Activated CD4-positive, alpha-beta T cell treated with anti-CD3 and anti-CD28 coated beads, Interleukin-2, amount 10 ng/mL, durations not matched to agents 7 days and 5 days (primary cell): Measurements from ENCODE around the gene APBB2. TPM values are rescaled to one million over a fixed set of nuclear protein-coding genes. Genes with fewer than 3 reads are reported as not detected.

Experiments
- CTCF ChIA-PET: fragments of 350-600 bp; sonication (Branson Sonifier 250); formaldehyde crosslinking; loops from one replicate; lab custom pipeline; 2021; ENCODE audit warnings: antibody characterized with exemption; lab: Charles Lee
- POLR2A ChIA-PET: fragments of 350-600 bp; sonication (Branson Sonifier 250); formaldehyde crosslinking; loops from one replicate; lab custom pipeline; 2021; ENCODE audit warnings: antibody characterized with exemption; lab: Charles Lee
- DNase-seq: peaks from one replicate; pipeline ENCODE4 v3.0.0-alpha.2; 2020
- H3K27ac Mint-ChIP-seq: one replicate; pipeline ENCODE4 v1.8.0; 2021; ENCODE audit warnings: mild to moderate bottlenecking, moderate library complexity, mixed read lengths
- H3K27me3 Mint-ChIP-seq: one replicate; pipeline ENCODE4 v1.8.0; 2021; ENCODE audit warnings: mixed read lengths
- H3K36me3 Mint-ChIP-seq: one replicate; pipeline ENCODE4 v1.8.0; 2021; ENCODE audit warnings: low read depth, mixed read lengths
- H3K4me1 Mint-ChIP-seq: one replicate; pipeline ENCODE4 v1.8.0; 2021; ENCODE audit warnings: mixed read lengths
- H3K4me3 Mint-ChIP-seq: one replicate; pipeline ENCODE4 v1.8.0; 2021; ENCODE audit warnings: mild to moderate bottlenecking, moderate library complexity, mixed read lengths
- H3K9me3 Mint-ChIP-seq: one replicate; pipeline ENCODE4 v1.8.0; 2021; ENCODE audit warnings: mixed read lengths
- total RNA-seq, 2 experiments: library from RNA; stranded (reverse); gene quantifications; one replicate each; pipeline ENCODE4 v1.2.3, GENCODE V29; 2021

APBB2 gene
- total RNA-seq, 2 experiments from 2014 or later = 0.45 to 0.62 TPM

DNA sequence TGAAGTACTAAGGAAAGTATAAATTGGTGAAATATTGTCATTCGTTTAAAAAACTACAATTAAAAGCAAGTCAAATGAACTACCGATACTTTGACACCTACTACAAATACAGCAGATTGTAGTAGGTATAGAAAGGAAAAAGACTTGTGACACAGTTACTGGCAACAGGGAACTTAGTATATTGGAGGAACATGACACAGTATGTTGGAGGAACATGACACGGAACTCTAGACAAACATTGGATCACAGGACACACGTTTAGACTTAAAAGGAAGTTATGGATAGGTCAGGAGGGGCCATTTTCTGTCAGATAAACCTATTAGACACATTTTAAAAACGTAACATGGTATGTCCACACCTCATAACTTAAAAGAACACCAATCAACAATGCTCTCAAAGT is 132.5 kb downstream of the APBB2 start:
- CTCF ChIA-PET = interaction anchor here (0.6 kb wide), 1 partner anchor 8 kb away, joined by 3 read pairs; no protein-coding TSS in a partner anchor
- Mint-ChIP-seq H3K36me3 (no peaks in the 10 kb centered on the region), H3K4me3 (no peak overlapping the region), H3K9me3 (peaks cover 4% of the 10 kb centered on the region), H3K27me3 (peaks cover 3% of the 10 kb centered on the region), H3K4me1 (no peaks in the 10 kb centered on the region), H3K27ac (no peak overlapping the region)
- no peak for DNase-seq
- POLR2A ChIA-PET = no interaction called here

DNA sequence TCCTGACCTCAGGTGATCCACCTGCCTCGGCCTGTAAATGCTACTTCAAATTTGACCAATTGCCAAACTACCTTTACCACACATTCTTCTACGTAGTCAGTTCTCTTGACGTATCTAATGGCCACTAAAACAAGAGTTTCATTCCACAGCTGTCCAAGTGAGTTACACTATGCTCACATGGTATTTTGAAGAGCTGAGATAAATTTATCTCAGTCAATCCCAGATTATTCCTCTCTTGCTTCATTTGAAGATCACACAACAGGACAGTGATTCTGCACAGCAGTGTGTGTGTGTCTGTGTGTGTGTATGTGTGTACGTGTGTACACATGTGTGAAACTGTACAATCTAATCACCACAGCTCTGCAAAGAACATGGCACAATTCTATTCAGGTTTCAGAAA is 133.4 kb downstream of the APBB2 start:
- POLR2A ChIA-PET = no interaction called here
- H3K27me3 Mint-ChIP-seq = peaks cover 1% of the 10 kb centered on the region

DNA sequence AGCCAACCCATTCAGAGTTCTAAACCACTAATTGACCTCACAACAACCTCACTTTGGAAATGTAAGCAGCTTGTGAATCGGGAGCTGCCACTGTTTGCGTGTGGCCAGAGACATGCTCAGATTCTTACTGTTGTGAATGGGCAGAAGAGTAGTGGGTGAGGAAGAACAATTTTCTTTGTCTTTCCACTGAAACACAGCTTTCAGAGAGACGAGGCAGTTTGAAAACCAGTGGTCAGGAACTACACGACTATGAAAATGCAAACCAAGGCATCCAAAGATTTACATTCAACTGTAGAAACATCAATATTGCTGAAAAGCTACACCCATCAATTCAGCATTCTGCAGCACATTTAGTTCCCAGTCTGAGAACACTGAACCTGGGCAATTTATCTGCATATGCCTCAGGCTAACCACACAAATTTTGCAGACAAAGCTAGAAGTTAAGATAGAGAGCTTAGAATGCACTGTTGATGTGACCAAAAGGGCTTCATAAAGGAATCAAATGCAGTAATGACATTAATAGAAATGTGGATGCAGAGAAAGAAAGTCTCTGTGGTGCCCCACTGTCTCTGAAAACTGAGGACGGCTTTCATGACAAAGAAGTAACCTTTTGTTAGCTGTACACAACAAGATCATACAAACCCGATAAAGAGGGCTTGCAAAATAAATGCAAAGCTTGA is 134.3 kb downstream of the APBB2 start:
- Mint-ChIP-seq H3K27me3 (no peaks in the 10 kb centered on the region), H3K4me3 (no peak overlapping the region), H3K4me1 (no peaks in the 10 kb centered on the region), H3K36me3 (no peaks in the 10 kb centered on the region), H3K9me3 (no peaks in the 10 kb centered on the region), H3K27ac (no peak overlapping the region)
- CTCF ChIA-PET = interaction anchor here (1.5 kb wide), 1 partner anchor 8 kb away, joined by 4 read pairs; no protein-coding TSS in a partner anchor
- POLR2A ChIA-PET = no interaction called here
- DNase-seq = no peak

More for the DNA sequence above, 133.4 kb downstream of the APBB2 start:
- Mint-ChIP-seq H3K4me3 (no peak overlapping the region), H3K36me3 (no peaks in the 10 kb centered on the region), H3K4me1 (no peaks in the 10 kb centered on the region), H3K27ac (no peak overlapping the region), H3K9me3 (no peaks in the 10 kb centered on the region)
- CTCF ChIA-PET = interaction anchor here (0.6 kb wide), 1 partner anchor 162 kb away, joined by 3 read pairs; no protein-coding TSS in a partner anchor
- no peak for DNase-seq

DNA sequence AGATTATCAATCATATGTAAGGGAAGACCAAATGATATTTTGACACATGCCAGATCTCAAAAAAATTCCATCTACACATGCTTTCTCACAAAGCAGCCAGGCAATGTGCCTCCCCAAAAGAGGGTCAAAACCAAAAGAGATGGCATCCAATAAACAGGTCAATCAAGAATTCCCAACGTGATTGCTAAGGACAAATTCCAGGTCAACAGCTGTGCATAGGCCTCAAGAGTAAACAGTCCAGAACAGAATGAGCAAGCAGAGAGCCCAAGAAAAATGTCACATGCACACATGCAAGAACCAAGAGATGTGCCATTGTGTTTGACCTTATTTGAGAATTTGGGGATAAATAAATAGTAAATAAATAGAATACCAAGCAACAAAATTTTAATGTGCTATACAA is 136.7 kb downstream of the APBB2 start:
- CTCF ChIA-PET = no interaction called here

DNA sequence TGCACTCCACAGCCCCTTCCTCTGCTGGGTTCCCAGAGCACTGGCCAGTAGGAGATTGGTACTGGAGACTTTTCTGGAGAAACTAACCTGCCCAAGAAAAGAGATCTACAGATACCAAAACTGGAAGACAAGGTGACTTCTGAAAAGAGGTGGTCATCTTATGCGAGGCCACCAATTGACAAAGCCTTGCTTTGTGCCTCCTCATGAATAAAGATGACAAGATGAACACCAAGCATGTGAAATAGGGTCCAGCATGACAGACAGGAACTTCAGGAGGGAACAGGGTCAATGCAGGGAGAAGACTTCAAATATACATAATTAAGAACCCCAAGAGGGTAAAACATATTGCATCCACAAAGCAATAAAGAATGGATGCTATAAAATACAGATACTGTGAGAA is 137.9 kb downstream of the APBB2 start:
- no peaks in the 10 kb centered on the region for H3K4me1 Mint-ChIP-seq
- no peaks in the 10 kb centered on the region for H3K36me3 Mint-ChIP-seq
- no peak for DNase-seq
- H3K27ac Mint-ChIP-seq = no peak overlapping the region
- no peaks in the 10 kb centered on the region for H3K9me3 Mint-ChIP-seq
- H3K27me3 Mint-ChIP-seq = peaks cover 3% of the 10 kb centered on the region
- no peak overlapping the region for H3K4me3 Mint-ChIP-seq
- CTCF ChIA-PET = no interaction called here
- POLR2A ChIA-PET = no interaction called here

More for the DNA sequence above, 136.7 kb downstream of the APBB2 start:
- Mint-ChIP-seq H3K4me3 (no peak overlapping the region), H3K4me1 (no peaks in the 10 kb centered on the region), H3K27me3 (no peaks in the 10 kb centered on the region), H3K9me3 (no peaks in the 10 kb centered on the region), H3K27ac (no peak overlapping the region), H3K36me3 (no peaks in the 10 kb centered on the region)
- POLR2A ChIA-PET = no interaction called here
- no peak for DNase-seq

DNA sequence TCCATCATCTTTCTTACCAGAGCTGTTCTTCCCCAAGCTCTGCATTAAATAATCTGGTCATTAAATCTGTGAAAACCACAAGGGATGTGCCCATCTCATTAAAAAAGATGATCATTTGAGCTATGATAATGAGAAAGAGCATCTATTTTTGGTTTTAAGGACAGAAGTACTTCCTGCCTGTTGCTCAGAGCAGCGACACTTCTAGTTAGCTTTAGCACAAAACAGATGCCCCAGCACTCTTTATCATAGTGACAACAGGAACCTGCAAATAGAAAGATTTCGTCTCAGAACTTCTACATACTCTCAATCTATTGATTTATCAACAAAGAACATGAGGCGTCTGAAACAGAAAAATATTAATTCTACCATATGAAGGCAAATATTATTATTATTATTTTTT is 140.1 kb downstream of the APBB2 start:
- H3K4me3 Mint-ChIP-seq = no peak overlapping the region
- H3K36me3 Mint-ChIP-seq = no peaks in the 10 kb centered on the region
- H3K27ac Mint-ChIP-seq = no peak overlapping the region
- no peaks in the 10 kb centered on the region for H3K9me3 Mint-ChIP-seq
- ChIA-PET POLR2A (no interaction called here), CTCF (interaction anchor here (0.6 kb wide), 1 partner anchor 8 kb away, joined by 3 read pairs; no protein-coding TSS in a partner anchor)
- no peaks in the 10 kb centered on the region for H3K4me1 Mint-ChIP-seq
- no peak for DNase-seq
- H3K27me3 Mint-ChIP-seq = peaks cover 3% of the 10 kb centered on the region

DNA sequence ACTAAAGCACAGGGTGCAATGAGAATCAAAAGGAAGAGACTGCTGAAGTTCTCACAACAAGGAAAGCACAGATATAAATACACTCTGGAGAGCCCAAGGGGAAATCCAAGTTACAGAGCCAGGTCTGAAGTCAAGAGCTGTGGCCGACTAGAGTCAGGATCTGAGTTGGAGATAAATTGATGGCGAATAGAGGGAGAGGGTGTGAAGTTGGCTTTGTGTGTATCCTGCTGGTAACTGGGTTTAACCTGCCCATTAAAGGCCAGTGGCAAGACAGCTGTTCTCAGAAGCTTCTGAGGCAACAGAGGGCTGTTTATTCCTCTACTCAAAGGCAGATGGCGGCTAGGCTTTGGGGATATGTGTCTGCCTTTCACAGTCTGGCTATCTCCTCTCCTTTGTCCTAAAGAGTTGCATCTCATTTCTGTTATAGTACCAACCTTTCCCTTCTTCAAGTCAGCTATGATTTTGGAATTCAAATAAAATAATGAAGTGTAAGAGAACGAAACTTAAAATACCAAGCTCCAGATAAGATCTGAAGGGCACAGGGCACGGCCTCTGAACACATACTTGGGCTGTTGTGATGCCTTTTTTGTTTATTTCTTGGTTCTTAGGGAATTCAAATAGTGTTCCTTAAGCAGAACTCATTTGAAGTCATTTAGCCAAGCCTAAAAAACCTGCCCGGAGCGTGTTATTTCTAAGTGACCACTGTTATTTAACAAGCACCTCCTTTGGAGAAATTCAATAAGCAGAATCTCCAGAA is 142.1 kb downstream of the APBB2 start:
- H3K4me3 Mint-ChIP-seq = no peak overlapping the region
- no peaks in the 10 kb centered on the region for H3K36me3 Mint-ChIP-seq
- POLR2A ChIA-PET = no interaction called here

DNA sequence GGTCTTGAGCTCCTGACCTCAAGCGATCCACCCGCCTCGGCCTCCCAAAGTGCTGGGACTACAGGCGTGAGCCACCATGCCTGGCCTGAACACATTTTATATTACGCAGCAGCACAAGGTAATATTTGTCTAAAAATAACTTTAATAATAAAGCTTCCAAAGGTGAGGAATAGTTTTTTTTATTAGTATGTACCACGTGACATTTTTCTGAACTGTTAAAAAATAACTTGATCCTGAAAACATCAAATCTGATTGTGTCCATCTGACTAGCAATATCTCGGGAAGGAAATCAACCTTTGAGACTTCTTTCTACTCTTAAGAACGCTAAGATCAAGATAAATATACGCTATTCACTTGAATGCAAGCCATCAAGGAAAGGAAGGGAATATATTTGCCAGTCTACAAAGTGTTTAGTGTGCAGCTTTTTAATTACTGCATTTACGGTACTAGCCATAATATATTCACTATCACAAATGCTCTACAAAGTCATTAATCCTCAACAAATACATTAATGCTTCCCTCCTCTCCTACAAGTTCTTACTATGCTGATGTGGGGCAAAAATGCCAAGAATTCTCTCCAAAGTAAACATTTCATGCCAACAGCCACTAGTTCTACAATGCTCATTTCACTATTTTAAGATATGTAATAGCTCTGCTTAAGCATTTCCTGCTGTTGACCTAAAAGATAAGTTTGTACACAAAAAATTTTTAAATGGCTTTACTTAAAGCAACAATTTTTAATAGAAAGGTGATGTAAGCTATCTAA is 143.6 kb downstream of the APBB2 start:
- ChIA-PET POLR2A (no interaction called here), CTCF (no interaction called here)
- no peaks in the 10 kb centered on the region for H3K36me3 Mint-ChIP-seq
- H3K27ac Mint-ChIP-seq = no peak overlapping the region
- no peaks in the 10 kb centered on the region for H3K4me1 Mint-ChIP-seq
- no peak overlapping the region for H3K4me3 Mint-ChIP-seq
- H3K9me3 Mint-ChIP-seq = no peaks in the 10 kb centered on the region
- DNase-seq = no peak
- peaks cover 3% of the 10 kb centered on the region for H3K27me3 Mint-ChIP-seq

More for the DNA sequence above, 142.1 kb downstream of the APBB2 start:
- Mint-ChIP-seq H3K9me3 (no peaks in the 10 kb centered on the region), H3K27me3 (peaks cover 3% of the 10 kb centered on the region), H3K4me1 (no peaks in the 10 kb centered on the region), H3K27ac (no peak overlapping the region)
- no peak for DNase-seq
- CTCF ChIA-PET = interaction anchor here (1.6 kb wide), 1 partner anchor 9 kb away, joined by 5 read pairs; no protein-coding TSS in a partner anchor

DNA sequence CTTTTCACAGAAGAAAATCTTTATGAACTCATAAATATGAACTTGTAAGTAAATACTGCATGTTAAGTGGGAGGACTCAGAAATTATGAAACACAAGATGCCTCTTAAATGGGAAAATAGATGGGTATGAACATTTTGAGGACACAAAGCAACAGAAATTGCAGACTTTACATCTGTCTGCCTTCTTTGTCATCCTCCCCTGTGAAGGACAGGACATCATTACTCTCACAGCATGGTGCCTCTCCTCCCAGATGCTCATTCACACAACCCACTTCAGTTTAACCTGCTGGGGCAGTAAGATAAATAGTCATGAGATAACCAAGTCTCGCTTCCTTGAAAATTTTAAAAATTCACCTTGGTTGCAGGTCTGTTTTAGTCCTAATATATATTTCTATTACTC is 144.5 kb downstream of the APBB2 start:
- ChIA-PET CTCF (no interaction called here), POLR2A (no interaction called here)
- H3K9me3 Mint-ChIP-seq = no peaks in the 10 kb centered on the region
- no peak overlapping the region for H3K27ac Mint-ChIP-seq
- no peak for DNase-seq
- H3K4me1 Mint-ChIP-seq = no peaks in the 10 kb centered on the region
- peaks cover 3% of the 10 kb centered on the region for H3K27me3 Mint-ChIP-seq
- no peak overlapping the region for H3K4me3 Mint-ChIP-seq
- H3K36me3 Mint-ChIP-seq = no peaks in the 10 kb centered on the region

DNA sequence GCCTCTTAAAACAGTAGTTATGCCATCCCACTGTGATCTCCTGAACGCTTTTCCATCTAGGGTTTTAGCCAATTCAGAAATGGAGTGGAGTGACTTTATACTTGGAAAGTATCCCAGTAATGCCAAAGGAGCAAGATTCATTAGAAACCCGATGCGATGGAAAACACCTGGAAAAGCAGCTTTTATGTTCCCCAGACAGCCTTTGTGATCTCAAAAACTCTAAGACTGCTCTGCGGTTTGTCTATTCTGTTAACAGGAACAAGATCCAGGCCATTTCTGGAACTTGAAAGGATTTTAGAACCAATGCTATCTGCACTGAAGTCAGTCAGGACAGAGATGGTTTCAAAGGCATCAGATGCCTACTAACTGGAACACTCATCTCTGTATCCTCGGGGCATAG is 145.1 kb downstream of the APBB2 start:
- Mint-ChIP-seq H3K36me3 (no peaks in the 10 kb centered on the region), H3K9me3 (no peaks in the 10 kb centered on the region), H3K4me3 (no peak overlapping the region), H3K27ac (no peak overlapping the region), H3K4me1 (no peaks in the 10 kb centered on the region), H3K27me3 (peaks cover 3% of the 10 kb centered on the region)
- POLR2A ChIA-PET = no interaction called here
- CTCF ChIA-PET = no interaction called here
- no peak for DNase-seq

DNA sequence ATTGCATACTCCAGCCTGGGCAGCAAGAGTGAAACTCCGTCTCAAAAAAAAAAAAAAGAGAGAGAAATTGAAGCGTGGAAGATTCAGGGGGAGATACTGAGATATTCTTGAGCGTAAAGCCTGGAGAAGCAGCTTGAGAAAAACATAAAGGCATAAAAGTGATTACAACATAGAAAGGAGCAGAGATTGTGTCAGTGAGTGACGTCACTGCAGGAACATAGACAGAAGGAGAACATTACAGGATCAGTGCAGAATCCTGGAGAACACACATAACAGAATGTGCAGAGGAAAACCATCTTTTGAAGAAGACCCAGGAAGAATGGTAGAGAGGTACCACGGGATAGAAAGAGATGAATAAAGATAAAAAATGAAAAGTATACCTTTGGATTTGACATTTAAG is 147.0 kb downstream of the APBB2 start:
- CTCF ChIA-PET = no interaction called here
- H3K27ac Mint-ChIP-seq = no peak overlapping the region
- DNase-seq = no peak
- H3K4me1 Mint-ChIP-seq = no peaks in the 10 kb centered on the region
- H3K9me3 Mint-ChIP-seq = no peaks in the 10 kb centered on the region
- H3K4me3 Mint-ChIP-seq = no peak overlapping the region
- H3K36me3 Mint-ChIP-seq = no peaks in the 10 kb centered on the region
- peaks cover 3% of the 10 kb centered on the region for H3K27me3 Mint-ChIP-seq
- POLR2A ChIA-PET = interaction anchor here (0.7 kb wide), 1 partner anchor 30 kb away, joined by 3 read pairs; no protein-coding TSS in a partner anchor

DNA sequence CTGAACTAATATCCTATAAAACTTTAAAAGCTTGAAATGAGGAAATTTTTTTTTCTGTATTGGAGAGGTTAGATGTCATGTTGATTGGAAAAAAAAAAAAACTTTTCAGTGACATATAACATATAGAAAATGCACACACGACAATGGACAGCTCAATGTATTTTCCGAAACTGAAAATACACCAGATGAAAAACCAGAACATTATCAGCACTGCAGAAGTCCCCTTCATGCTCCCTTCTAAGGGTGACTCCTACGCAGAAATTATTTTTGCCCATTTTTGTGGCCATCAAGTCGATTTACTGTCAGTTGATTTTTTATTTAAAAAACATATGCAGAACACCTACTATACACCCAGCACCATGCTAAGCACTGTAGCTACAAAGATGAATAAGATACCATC is 148.3 kb downstream of the APBB2 start:
- no peak overlapping the region for H3K4me3 Mint-ChIP-seq
- H3K9me3 Mint-ChIP-seq = no peaks in the 10 kb centered on the region
- CTCF ChIA-PET = no interaction called here
- DNase-seq = no peak
- H3K27ac Mint-ChIP-seq = no peak overlapping the region
- POLR2A ChIA-PET = no interaction called here
- no peaks in the 10 kb centered on the region for H3K4me1 Mint-ChIP-seq
- no peaks in the 10 kb centered on the region for H3K36me3 Mint-ChIP-seq
- H3K27me3 Mint-ChIP-seq = no peaks in the 10 kb centered on the region
